Muscle layer of duodenum (tissue), 2 donors: Measurements from ENCODE around the gene ACADVL.

Source experiments
- H3K27ac ChIP-seq: one replicate; pipeline ENCODE4 v1.7.0; 2013; ENCODE audit warnings: mild to moderate bottlenecking, low read length
- H3K27me3 ChIP-seq: one replicate; pipeline ENCODE4 v1.7.0; 2013; ENCODE audit warnings: low read depth, mild to moderate bottlenecking, control low read depth, low read length
- H3K36me3 ChIP-seq, 2 donors: one replicate each; pipeline ENCODE4 v1.7.0; 2013; ENCODE audit warnings: low read length in 2 of 2, control low read depth in 1 of 2, mild to moderate bottlenecking in 1 of 2; ENCODE audit not compliant: insufficient read depth in 2 of 2, control insufficient read depth in 1 of 2
- H3K4me1 ChIP-seq, 2 donors: one replicate each; pipeline ENCODE4 v1.7.0; 2013; ENCODE audit warnings: low read length in 2 of 2, mild to moderate bottlenecking in 2 of 2, control low read depth in 1 of 2, moderate library complexity in 1 of 2; ENCODE audit not compliant: insufficient read depth in 2 of 2, control insufficient read depth in 1 of 2
- H3K4me3 ChIP-seq, 2 donors: one replicate each; pipeline ENCODE4 v1.7.0; 2013; ENCODE audit warnings: low read length in 2 of 2, low read depth in 1 of 2, mild to moderate bottlenecking in 1 of 2
- H3K9me3 ChIP-seq, 2 donors: one replicate each; pipeline ENCODE4 v1.7.0; 2013; ENCODE audit warnings: low read length in 2 of 2, control low read depth in 1 of 2, mild to moderate bottlenecking in 1 of 2; ENCODE audit not compliant: control insufficient read depth in 1 of 2
- donor health status: healthy.

The ACADVL gene

DNA sequence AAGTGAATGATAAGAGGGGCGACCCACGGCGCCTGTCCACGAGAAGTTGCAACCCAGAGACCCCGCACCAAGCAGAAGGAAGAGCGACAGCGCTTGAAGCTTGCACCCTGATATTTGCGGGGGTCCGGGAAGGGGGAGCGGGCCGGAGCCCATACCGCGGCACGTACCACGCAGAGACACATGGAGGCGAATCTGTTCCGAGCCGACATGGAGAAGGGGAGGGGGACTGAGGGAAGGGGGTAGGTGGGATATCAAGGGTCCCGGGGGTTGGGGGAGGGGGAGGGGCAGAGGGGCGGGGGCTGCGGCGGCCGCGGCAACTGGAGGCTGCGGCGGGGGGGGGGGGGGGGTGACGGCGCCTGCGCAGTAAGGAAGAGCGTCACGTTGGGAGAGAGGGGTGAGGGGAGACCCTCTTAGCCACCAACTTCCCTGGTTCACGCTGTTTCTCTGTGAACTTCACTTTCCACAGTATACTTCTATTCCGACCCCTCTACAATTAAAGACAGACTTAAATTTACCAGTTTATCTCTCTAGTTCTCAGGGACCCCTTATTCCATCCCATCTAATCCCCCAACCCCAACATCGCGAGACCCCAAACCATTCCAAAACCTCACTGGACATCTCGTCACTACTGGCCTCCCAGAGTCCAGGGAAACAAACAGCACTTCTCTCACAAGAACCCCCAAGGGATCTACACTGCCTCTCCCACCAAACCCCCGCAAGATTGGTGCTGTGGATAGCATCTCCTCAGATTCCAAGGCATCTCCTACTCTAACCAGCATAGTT, 8.1 kb upstream of the ACADVL start:
- no peak overlapping the region for H3K27ac ChIP-seq
- H3K27me3 ChIP-seq, result no peaks in the 10 kb centered on the region
- peaks cover 16 to 20% of the 10 kb centered on the region in 2 donors for H3K4me1 ChIP-seq
- no peaks in the 10 kb centered on the region for H3K36me3 ChIP-seq
- no peaks in the 10 kb centered on the region for H3K9me3 ChIP-seq
- no peak overlapping the region for H3K4me3 ChIP-seq

DNA sequence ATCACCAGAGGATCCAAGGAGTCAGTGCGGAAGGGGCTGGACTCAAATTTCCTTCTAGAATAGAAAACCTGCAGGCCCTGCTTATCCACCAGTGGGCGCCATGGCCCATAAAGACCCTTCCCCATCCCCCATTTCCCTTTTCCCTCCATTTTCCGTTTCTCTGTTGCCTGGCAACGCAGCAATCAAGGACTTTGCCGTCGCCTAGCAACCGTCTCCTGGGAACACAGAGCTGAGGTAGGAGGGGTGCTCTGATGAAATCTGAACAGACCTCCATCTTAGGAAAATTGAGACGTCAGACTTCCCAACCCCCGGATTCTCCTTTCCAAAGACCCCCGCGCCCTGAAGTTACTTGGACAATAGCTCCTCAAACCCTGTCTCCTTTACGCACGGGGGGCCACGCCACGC, 5.8 kb upstream of the ACADVL start:
- Histone ChIP-seq H3K36me3 (no peaks in the 10 kb centered on the region), H3K27ac (peak overlapping the region; percentile 11), H3K4me3 (peak overlapping the region; percentile 70 to 77), H3K27me3 (no peaks in the 10 kb centered on the region), H3K9me3 (no peaks in the 10 kb centered on the region), H3K4me1 (peaks cover 18 to 38% of the 10 kb centered on the region in 2 donors)

DNA sequence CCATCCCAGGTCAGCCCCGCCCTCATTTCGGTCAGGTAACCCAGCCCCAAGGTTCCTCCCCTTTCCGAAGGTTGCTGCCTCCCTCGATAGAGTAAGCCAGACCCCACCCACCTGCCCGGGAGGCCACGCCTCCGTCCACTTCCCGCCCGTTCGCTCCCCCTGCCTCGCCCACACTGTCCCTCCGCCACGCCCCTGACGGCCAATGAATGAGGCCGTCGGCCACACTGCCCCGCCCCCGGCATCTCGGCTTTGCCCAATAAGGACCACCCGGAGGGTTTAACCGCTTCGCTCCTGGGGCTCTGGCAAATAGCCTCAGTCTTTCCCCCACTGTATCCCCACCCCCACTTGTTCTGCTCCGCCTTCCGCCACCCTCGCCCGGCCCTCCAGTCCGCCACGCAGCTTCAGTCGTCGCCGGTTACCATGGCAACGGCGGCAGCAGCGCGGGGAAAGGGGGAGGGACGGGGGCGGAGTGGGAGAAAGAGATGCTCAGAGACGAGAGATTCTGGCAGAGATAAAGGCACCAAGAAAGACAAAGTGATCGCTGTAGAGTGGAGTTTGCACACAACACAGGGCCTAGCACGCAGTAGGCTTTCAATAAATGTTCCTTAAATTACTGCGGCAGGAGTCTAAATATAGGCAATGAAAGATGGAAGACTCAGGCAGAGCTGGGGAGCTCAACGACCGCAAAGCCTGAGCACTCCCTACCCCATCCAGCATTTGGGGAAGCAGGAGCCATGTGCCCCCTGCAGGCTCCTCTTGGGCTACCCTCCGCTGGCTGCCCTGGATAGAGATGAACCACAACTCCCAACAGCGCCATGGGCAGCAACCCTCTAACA, 5.2 kb upstream of the ACADVL start:
- Histone ChIP-seq H3K4me1 (peaks cover 24 to 45% of the 10 kb centered on the region in 2 donors), H3K27ac (peak overlapping the region; percentile 56)

DNA sequence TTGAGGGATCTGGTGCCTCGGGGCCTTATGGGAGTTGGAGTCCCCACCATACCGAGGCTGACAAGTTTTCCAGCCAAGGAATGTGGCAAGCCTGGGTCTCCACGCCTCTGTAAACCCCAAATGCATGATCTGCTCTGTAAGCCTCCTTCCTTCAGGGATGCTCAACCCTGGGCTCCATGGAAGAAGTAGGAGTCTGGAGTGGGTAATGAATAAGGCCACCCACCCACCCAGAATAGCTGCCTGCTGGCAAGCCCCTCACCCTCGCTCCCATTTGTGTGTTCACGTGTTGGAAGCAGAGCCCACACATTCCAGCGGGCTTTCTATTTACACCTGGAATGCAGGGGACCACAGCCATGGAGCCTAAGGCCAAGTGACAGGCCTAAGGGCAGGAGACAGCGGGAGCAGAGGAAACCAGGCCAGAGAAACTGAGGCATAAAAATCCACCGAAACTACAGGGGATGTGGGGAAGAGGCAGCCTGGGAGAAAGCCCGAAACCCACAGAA, 4.6 kb upstream of the ACADVL start:
- peak overlapping the region; percentile 70 to 77 for H3K4me3 ChIP-seq
- no peaks in the 10 kb centered on the region for H3K9me3 ChIP-seq
- H3K27ac ChIP-seq, result peak overlapping the region; percentile 56
- H3K36me3 ChIP-seq, result no peaks in the 10 kb centered on the region
- no peaks in the 10 kb centered on the region for H3K27me3 ChIP-seq
- H3K4me1 ChIP-seq, result peaks cover 25 to 48% of the 10 kb centered on the region in 2 donors

More for the DNA sequence above, 5.2 kb upstream of the ACADVL start:
- Histone ChIP-seq H3K36me3 (no peaks in the 10 kb centered on the region), H3K4me3 (peak overlapping the region; percentile 70 to 77), H3K9me3 (no peaks in the 10 kb centered on the region), H3K27me3 (no peaks in the 10 kb centered on the region)

DNA sequence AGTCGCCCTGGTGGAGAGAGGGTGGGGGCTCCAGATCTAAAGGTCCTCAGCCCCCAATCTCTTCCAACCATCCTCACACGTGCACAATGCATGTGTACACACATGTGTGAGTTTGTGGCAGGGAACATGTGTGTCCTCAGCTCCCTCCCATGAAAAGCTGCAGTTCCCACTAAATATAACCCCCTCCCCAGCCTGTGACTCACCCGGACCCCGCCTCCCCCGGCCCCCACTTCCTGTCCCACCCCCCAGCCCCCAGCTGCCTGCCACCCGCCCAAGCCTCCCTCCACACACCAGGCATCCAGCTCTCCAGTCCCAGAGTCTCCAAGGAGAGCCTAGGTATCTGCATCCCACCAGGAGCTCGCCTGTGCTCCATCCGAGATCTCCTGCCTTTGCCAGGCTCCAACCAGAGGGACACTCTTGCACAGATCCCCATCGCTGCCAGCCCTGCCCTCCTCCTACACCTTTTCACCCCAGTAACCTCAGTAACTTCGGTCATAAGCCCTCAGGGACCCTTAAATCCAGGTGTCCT, 4.0 kb upstream of the ACADVL start:
- Histone ChIP-seq H3K4me3 (peak overlapping the region; percentile 61 to 77), H3K36me3 (no peaks in the 10 kb centered on the region), H3K27me3 (no peaks in the 10 kb centered on the region), H3K27ac (peak overlapping the region; percentile 54), H3K4me1 (peaks cover 25 to 48% of the 10 kb centered on the region in 2 donors), H3K9me3 (no peaks in the 10 kb centered on the region)

GRCh38 chr17:7216242-7217112, 3.3 kb upstream of the ACADVL start:
- Histone ChIP-seq H3K4me1 (peaks cover 28 to 55% of the 10 kb centered on the region in 2 donors), H3K27ac (peak overlapping the region; percentile 56), H3K36me3 (no peaks in the 10 kb centered on the region), H3K27me3 (no peaks in the 10 kb centered on the region), H3K9me3 (no peaks in the 10 kb centered on the region), H3K4me3 (peak overlapping the region; percentile 61 to 70)

GRCh38 chr17:7217113-7217987, 2.4 kb upstream of the ACADVL start:
- H3K4me1 ChIP-seq, result peaks cover 29 to 59% of the 10 kb centered on the region in 2 donors
- H3K36me3 ChIP-seq, result peaks cover 0 to under 1% of the 10 kb centered on the region in 2 donors
- H3K4me3 ChIP-seq, result peak overlapping the region; percentile 63 to 70
- H3K27ac ChIP-seq, result peak overlapping the region; percentile 60
- H3K9me3 ChIP-seq, result no peaks in the 10 kb centered on the region
- H3K27me3 ChIP-seq, result no peaks in the 10 kb centered on the region

DNA sequence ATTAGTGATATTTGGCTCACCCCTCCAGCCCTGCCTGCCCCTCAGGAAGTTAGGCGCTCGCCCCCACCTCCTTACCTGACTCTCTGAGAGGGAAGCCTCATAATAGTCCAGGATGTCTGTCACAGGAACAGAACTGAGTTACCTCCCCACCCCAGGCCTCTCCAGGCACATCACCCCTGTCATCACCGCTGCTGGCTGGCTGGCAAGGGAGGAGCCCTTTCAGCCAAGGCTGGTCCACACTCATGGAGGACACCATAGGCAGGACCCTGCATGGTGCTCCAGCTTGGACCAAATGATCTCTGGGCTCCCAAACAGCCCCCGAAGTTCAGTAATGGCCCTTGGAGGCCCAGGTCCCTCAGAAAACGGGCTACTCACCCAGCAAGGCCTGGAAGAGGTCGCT, 1.6 kb upstream of the ACADVL start:
- no peaks in the 10 kb centered on the region for H3K27me3 ChIP-seq
- H3K4me1 ChIP-seq, result peaks cover 29 to 59% of the 10 kb centered on the region in 2 donors
- peak overlapping the region in 1 of 2 donors; percentile 53 for H3K4me3 ChIP-seq
- no peaks in the 10 kb centered on the region for H3K9me3 ChIP-seq
- H3K36me3 ChIP-seq, result peaks cover 1 to 9% of the 10 kb centered on the region in 2 donors
- peak overlapping the region; percentile 60 for H3K27ac ChIP-seq

- Histone ChIP-seq H3K36me3 (peaks cover 7 to 15% of the 10 kb centered on the region in 2 donors), H3K27ac (peak overlapping the region; percentile 76), H3K4me1 (peaks cover 28 to 59% of the 10 kb centered on the region in 2 donors), H3K4me3 (no peak overlapping the region), H3K27me3 (no peaks in the 10 kb centered on the region), H3K9me3 (no peaks in the 10 kb centered on the region)
Observed at GRCh38 chr17:7218758-7219157, 980 bp upstream of the ACADVL start.
